HepG2 (cell line): ENCODE measurements around the gene DDIT4. TPM values are rescaled to one million over a fixed set of nuclear protein-coding genes. Genes with fewer than 3 reads are reported as not detected.
A peak's percentile ranks its signal among the peaks of the same experiment; 100 is the strongest.

ENCODE experiments used
- ADNP ChIP-seq: sonication (generic); formaldehyde crosslinking; IDR thresholded peaks from 2 replicates; pipeline ENCODE4 v1.4.0; 2020; ENCODE audit warnings: missing genetic modification reagents
- ARNTL ChIP-seq: sonication (generic); formaldehyde crosslinking; IDR thresholded peaks from 2 replicates; pipeline ENCODE4 v1.4.0; 2020; ENCODE audit warnings: mild to moderate bottlenecking, missing genetic modification reagents
- GATAD2A ChIP-seq: IDR thresholded peaks from 2 replicates; pipeline ENCODE4 v1.6.1; 2016
- HOXA7 ChIP-seq: sonication (generic); formaldehyde crosslinking; IDR thresholded peaks from 2 replicates; pipeline ENCODE4 v1.8.1; 2022; ENCODE audit warnings: mild to moderate bottlenecking, missing genetic modification reagents, moderate library complexity
- KDM5B ChIP-seq: sonication (generic); formaldehyde crosslinking; IDR thresholded peaks from 2 replicates; pipeline ENCODE4 v1.4.0; 2020; ENCODE audit warnings: missing genetic modification reagents, mild to moderate bottlenecking, borderline replicate concordance
- RFXANK ChIP-seq: IDR thresholded peaks from 2 replicates; pipeline ENCODE4 v1.6.1; 2016
- SCMH1 ChIP-seq: sonication (generic); formaldehyde crosslinking; IDR thresholded peaks from 2 replicates; pipeline ENCODE4 v1.9.0; 2021; ENCODE audit warnings: missing genetic modification reagents, mild to moderate bottlenecking, borderline replicate concordance
- SNAPC5 ChIP-seq: sonication (generic); formaldehyde crosslinking; IDR thresholded peaks from 2 replicates; pipeline ENCODE4 v1.8.1; 2023; ENCODE audit warnings: mild to moderate bottlenecking, missing genetic modification reagents, borderline replicate concordance
- THAP9 ChIP-seq: sonication (generic); formaldehyde crosslinking; IDR thresholded peaks from 2 replicates; pipeline ENCODE4; 2020; ENCODE audit warnings: missing genetic modification reagents, mild to moderate bottlenecking, borderline replicate concordance
- ZFP36L1 ChIP-seq: sonication (generic); formaldehyde crosslinking; IDR thresholded peaks from 2 replicates; pipeline ENCODE4 v1.8.0; 2022; ENCODE audit warnings: mild to moderate bottlenecking, missing genetic modification reagents, moderate library complexity
- ZNF225 ChIP-seq: sonication (generic); formaldehyde crosslinking; IDR thresholded peaks from 2 replicates; pipeline ENCODE4 v1.4.0; 2020; ENCODE audit warnings: mild to moderate bottlenecking, missing genetic modification reagents
- ZNF318 ChIP-seq: sonication (generic); formaldehyde crosslinking; IDR thresholded peaks from 2 replicates; pipeline ENCODE4 v1.4.0; 2020; ENCODE audit warnings: mild to moderate bottlenecking, missing genetic modification reagents
- ZNF362 ChIP-seq: sonication (generic); formaldehyde crosslinking; IDR thresholded peaks from 2 replicates; pipeline ENCODE4 v1.4.0; 2020; ENCODE audit warnings: missing genetic modification reagents, mild to moderate bottlenecking, borderline replicate concordance
- ZNF430 ChIP-seq: sonication (generic); formaldehyde crosslinking; IDR thresholded peaks from 2 replicates; pipeline ENCODE4 v1.9.0; 2021; ENCODE audit warnings: mild to moderate bottlenecking, missing genetic modification reagents
- ZNF446 ChIP-seq: sonication (generic); formaldehyde crosslinking; IDR thresholded peaks from 2 replicates; pipeline ENCODE4 v1.5.0; 2020; ENCODE audit warnings: mild to moderate bottlenecking, missing genetic modification reagents
- ZNF672 ChIP-seq: sonication (generic); formaldehyde crosslinking; IDR thresholded peaks from 2 replicates; pipeline ENCODE4 v1.8.1; 2022; ENCODE audit warnings: missing genetic modification reagents
- polyA plus RNA-seq, 8 experiments: library from polyadenylated mRNA; depleted of rRNA in 3 of 8; stranded (reverse) in 7 of 8; unstranded in 1 of 8; fragments of >200 nt; fragmentation: Illumina TruSeq in 4 of 8; extraction: Trizol in 4 of 8; gene quantifications; 2 replicates each; pipeline versions ENCODE4 v1.2.1 to v1.2.3, GENCODE V29; 2011 to 2016; ENCODE audit warnings: low read depth in 4 of 8, missing spikeins in 1 of 8, mixed read lengths in 1 of 8; ENCODE audit not compliant: insufficient read depth in 1 of 8
- total RNA-seq, 5 experiments: library from RNA; depleted of rRNA; stranded (reverse); fragments of >200 nt; fragmentation: Illumina TruSeq; extraction: Trizol; gene quantifications; 2 replicates each; pipeline ENCODE4 v1.2.3, GENCODE V29; 2016; ENCODE audit warnings: low read depth in 1 of 5

The DDIT4 gene
- total and polyA plus RNA-seq, 2 of the 13 experiments (the other 11 are each of a cell fraction or from before 2014, with no cell fraction given), result 35.6 to 40.7 TPM

GRCh38 chr10:72276421-72277339, 3.0 kb downstream of the DDIT4 start (continued):
- TF ChIP-seq ZNF318 (CRISPR knock-in tag), result peak; percentile 81; the same call in 1 of the 2 replicates
- no peak for TF ChIP-seq KDM5B (CRISPR knock-in tag)
- no peak for TF ChIP-seq SCMH1 (CRISPR knock-in tag)
- no peak for TF ChIP-seq ZNF225 (CRISPR knock-in tag)
- TF ChIP-seq RFXANK (CRISPR knock-in tag), result no peak
- no peak for TF ChIP-seq ADNP (CRISPR knock-in tag)
- TF ChIP-seq ZNF362 (CRISPR knock-in tag), result 0 out of 2 replicates have a peak, but pooled peaks have one; percentile 34
- no peak for TF ChIP-seq HOXA7 (CRISPR knock-in tag)
- no peak for TF ChIP-seq ZNF446 (CRISPR knock-in tag)
- peak; percentile 87 for TF ChIP-seq GATAD2A (CRISPR knock-in tag)
- no peak for TF ChIP-seq ZNF672 (CRISPR knock-in tag)
- peak; percentile 30; the same call in 1 of the 2 replicates for TF ChIP-seq ARNTL (CRISPR knock-in tag)
- TF ChIP-seq SNAPC5, result no peak
- TF ChIP-seq THAP9 (CRISPR knock-in tag), result no peak
- no peak for TF ChIP-seq ZNF430 (CRISPR knock-in tag)
- TF ChIP-seq ZFP36L1 (CRISPR knock-in tag), result no peak; the same call in 1 of the 2 replicates
